GM12878 (cell line): Measurements from ENCODE around the gene TMEM214. TPM values are rescaled to one million over a fixed set of nuclear protein-coding genes. Genes with fewer than 3 reads are reported as not detected.

ENCODE experiments used
- DPF2 ChIP-seq: fragments of 450-650 bp; IDR thresholded peaks from 2 replicates; pipeline ENCODE4 v1.6.1; 2017; ENCODE audit warnings: mild to moderate bottlenecking
- FOXK2 ChIP-seq: fragments of 450-650 bp; IDR thresholded peaks from 2 replicates; pipeline ENCODE4 v1.6.1; 2017; ENCODE audit warnings: mild to moderate bottlenecking, moderate library complexity
- FOXM1 ChIP-seq: IDR thresholded peaks from 2 replicates; pipeline ENCODE4 v1.6.1; 2012; ENCODE audit warnings: low read depth, mild to moderate bottlenecking, inconsistent platforms, low read length, moderate library complexity
- HDGF ChIP-seq: fragments of 450-650 bp; IDR thresholded peaks from 2 replicates; pipeline ENCODE4 v1.6.1; 2016; ENCODE audit warnings: antibody characterized with exemption
- KLF5 ChIP-seq: fragments of 450-650 bp; IDR thresholded peaks from 2 replicates; pipeline ENCODE4 v1.6.1; 2014; ENCODE audit warnings: mild to moderate bottlenecking; ENCODE audit not compliant: partially characterized antibody
- POU2F2 ChIP-seq: IDR thresholded peaks from 3 replicates; pipeline ENCODE4 v1.6.1; 2011; ENCODE audit warnings: low read depth, mild to moderate bottlenecking, low read length, borderline replicate concordance
- RFX5 ChIP-seq: IDR thresholded peaks from 2 replicates; pipeline ENCODE4 v1.6.1; 2011; ENCODE audit warnings: low read depth, low read length, improper control_type of control experiment
- SPI1 ChIP-seq: IDR thresholded peaks from 2 replicates; pipeline ENCODE4 v1.6.1; 2011; ENCODE audit warnings: low read depth, mild to moderate bottlenecking, low read length, moderate library complexity, borderline replicate concordance; ENCODE audit not compliant: insufficient read depth
- TBL1XR1 ChIP-seq: IDR thresholded peaks from 2 replicates; pipeline ENCODE4 v1.6.1; 2012; ENCODE audit warnings: low read depth, low read length, improper control_type of control experiment
- TCF12 ChIP-seq: IDR thresholded peaks from 2 replicates; pipeline ENCODE4 v1.6.1; 2011; ENCODE audit warnings: low read depth, mild to moderate bottlenecking, low read length
- WRNIP1 ChIP-seq: IDR thresholded peaks from 2 replicates; pipeline ENCODE4 v1.6.1; 2011; ENCODE audit warnings: low read depth, low read length, improper control_type of control experiment, borderline replicate concordance
- ZNF207 ChIP-seq: fragments of 450-650 bp; IDR thresholded peaks from 2 replicates; pipeline ENCODE4 v1.6.1; 2014; ENCODE audit warnings: antibody characterized with exemption, mild to moderate bottlenecking, borderline replicate concordance
- ZZZ3 ChIP-seq: IDR thresholded peaks from 2 replicates; pipeline ENCODE4 v1.6.1; 2011; ENCODE audit warnings: low read depth; ENCODE audit not compliant: control insufficient read depth, insufficient read length
- polyA plus RNA-seq, 11 experiments: library from polyadenylated mRNA; depleted of rRNA in 4 of 11; unstranded in 6 of 11; stranded (reverse) in 5 of 11; fragments of >200 nt; fragmentation: Nextera tagmentation in 4 of 11; fragmentation: Illumina TruSeq in 1 of 11; extraction: Ambion mirVana in 4 of 11; extraction: Trizol in 1 of 11; gene quantifications; 1 replicate in 1 of 11; 2 replicates in 10 of 11; pipeline versions ENCODE4 v1.2.1 to v1.2.3, GENCODE V29; 2011 to 2016; ENCODE audit warnings: inconsistent platforms in 2 of 11, missing spikeins in 2 of 11, low read depth in 1 of 11
- total RNA-seq, 4 experiments: library from RNA; depleted of rRNA in 3 of 4; stranded (reverse); fragments of >200 nt in 3 of 4; fragmentation: Illumina TruSeq in 1 of 4; extraction: Trizol in 1 of 4; gene quantifications; 2 replicates each; pipeline versions ENCODE4 v1.2.1 to v1.2.3, GENCODE V29; 2013 to 2021
- TF ChIP-seq, protein P1 (sequence below): fragments of 450-650 bp; IDR thresholded peaks from 2 replicates; pipeline ENCODE4 v1.6.1; 2017; ENCODE audit warnings: mild to moderate bottlenecking, low read depth, inconsistent platforms; ENCODE audit not compliant: poor library complexity, severe bottlenecking
- TF ChIP-seq, protein P2 (sequence below): IDR thresholded peaks from 2 replicates; pipeline ENCODE4 v1.6.1; 2012; ENCODE audit warnings: low read depth, low read length, improper control_type of control experiment
- TF ChIP-seq, protein P3 (sequence below): fragments of 450-650 bp; formaldehyde crosslinking; IDR thresholded peaks from 2 replicates; pipeline ENCODE4 v1.4.0; 2022; ENCODE audit warnings: mild to moderate bottlenecking, moderate library complexity
- TF ChIP-seq, protein P4 (sequence below): IDR thresholded peaks from 2 replicates; pipeline ENCODE4 v1.6.1; 2012; ENCODE audit warnings: low read length, inconsistent platforms
- TF ChIP-seq, protein P5 (sequence below): IDR thresholded peaks from 2 replicates; pipeline ENCODE4 v1.6.1; 2011; ENCODE audit warnings: borderline replicate concordance, low read depth, mild to moderate bottlenecking, moderate library complexity, low read length; ENCODE audit not compliant: insufficient read depth, poor library complexity, severe bottlenecking

The TMEM214 gene
- total and polyA plus RNA-seq, 10 of the 15 experiments (the other 5 are each of a cell fraction or from before 2014, with no cell fraction given), result 10.4 to 79.2 (median 45.0) TPM

DNA sequence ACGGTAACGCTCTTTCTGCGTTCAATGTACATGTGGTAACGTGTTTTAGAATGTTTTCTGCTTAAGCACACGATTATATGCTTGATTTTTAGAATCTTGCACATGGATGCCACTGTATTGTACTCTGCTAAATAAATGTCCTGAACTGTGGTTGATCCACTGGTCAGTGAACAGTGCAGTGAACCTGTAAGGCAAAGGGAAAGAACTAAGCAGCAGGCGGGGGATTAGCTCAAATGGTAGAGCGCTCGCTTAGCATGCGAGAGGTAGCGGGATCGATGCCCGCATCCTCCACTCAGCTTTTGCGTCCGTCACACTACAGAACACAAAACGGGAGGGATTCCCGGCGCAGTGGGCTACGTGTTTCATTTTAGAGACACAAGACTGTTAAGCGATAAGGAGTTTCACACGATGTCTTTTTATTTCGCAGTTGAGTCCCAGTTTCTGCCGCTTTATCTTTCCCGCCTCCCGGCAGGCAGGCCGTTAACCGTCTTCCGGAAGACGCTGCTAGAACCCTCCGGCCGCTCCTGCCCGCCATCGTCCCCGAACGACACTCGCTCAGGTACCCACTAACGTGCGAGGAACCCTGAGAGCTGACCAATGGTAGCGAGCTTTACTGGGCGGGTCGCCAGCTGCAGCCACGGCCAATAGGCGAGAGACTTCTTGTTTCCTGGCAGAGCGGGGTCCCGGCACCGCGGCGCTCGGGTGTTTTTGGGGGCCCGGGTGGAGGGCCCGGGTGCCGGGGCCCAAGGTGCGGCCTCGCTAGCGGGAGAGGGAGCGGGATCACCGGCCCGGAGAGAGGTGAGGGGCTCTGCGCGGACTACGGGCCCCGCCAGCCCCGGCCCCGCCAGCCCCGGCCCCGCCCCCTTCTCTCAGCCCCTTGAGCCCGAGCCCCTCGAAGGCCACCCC is 18.5 kb downstream of the TMEM214 start, which contains the start of gene AGBL5 (continued):
- TF ChIP-seq, protein P1, sequence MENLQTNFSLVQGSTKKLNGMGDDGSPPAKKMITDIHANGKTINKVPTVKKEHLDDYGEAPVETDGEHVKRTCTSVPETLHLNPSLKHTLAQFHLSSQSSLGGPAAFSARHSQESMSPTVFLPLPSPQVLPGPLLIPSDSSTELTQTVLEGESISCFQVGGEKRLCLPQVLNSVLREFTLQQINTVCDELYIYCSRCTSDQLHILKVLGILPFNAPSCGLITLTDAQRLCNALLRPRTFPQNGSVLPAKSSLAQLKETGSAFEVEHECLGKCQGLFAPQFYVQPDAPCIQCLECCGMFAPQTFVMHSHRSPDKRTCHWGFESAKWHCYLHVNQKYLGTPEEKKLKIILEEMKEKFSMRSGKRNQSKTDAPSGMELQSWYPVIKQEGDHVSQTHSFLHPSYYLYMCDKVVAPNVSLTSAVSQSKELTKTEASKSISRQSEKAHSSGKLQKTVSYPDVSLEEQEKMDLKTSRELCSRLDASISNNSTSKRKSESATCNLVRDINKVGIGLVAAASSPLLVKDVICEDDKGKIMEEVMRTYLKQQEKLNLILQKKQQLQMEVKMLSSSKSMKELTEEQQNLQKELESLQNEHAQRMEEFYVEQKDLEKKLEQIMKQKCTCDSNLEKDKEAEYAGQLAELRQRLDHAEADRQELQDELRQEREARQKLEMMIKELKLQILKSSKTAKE, result peak; percentile 83
- peak; percentile 43 for TF ChIP-seq FOXK2
- TF ChIP-seq, protein P2, sequence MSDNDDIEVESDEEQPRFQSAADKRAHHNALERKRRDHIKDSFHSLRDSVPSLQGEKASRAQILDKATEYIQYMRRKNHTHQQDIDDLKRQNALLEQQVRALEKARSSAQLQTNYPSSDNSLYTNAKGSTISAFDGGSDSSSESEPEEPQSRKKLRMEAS, result peak; percentile 94
- TF ChIP-seq SPI1, result peak; percentile 8; the same call in 1 of the 2 replicates
- TF ChIP-seq FOXM1, result 0 out of 2 replicates have a peak, but pooled peaks have one; percentile 48
- TF ChIP-seq HDGF, result peak; percentile 26; the same call in 1 of the 2 replicates
- no peak for TF ChIP-seq ZZZ3
- TF ChIP-seq RFX5, result 0 out of 2 replicates have a peak, but pooled peaks have one; percentile 13
- TF ChIP-seq POU2F2, result 0 out of 3 replicates have a peak, but pooled peaks have one; percentile 51
- TF ChIP-seq, protein P3, sequence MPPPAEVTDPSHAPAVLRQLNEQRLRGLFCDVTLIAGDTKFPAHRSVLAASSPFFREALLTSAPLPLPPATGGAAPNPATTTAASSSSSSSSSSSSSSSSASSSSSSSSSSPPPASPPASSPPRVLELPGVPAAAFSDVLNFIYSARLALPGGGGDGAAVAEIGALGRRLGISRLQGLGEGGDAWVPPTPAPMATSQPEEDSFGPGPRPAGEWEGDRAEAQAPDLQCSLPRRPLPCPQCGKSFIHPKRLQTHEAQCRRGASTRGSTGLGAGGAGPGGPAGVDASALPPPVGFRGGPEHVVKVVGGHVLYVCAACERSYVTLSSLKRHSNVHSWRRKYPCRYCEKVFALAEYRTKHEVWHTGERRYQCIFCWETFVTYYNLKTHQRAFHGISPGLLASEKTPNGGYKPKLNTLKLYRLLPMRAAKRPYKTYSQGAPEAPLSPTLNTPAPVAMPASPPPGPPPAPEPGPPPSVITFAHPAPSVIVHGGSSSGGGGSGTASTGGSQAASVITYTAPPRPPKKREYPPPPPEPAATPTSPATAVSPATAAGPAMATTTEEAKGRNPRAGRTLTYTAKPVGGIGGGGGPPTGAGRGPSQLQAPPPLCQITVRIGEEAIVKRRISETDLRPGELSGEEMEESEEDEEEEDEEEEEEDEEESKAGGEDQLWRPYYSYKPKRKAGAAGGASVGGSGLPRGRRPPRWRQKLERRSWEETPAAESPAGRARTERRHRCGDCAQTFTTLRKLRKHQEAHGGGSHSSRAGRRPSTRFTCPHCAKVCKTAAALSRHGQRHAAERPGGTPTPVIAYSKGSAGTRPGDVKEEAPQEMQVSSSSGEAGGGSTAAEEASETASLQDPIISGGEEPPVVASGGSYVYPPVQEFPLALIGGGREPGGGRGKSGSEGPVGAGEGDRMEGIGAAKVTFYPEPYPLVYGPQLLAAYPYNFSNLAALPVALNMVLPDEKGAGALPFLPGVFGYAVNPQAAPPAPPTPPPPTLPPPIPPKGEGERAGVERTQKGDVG (CRISPR knock-in tag), result no peak
- 0 out of 2 replicates have a peak, but pooled peaks have one; percentile 27 for TF ChIP-seq DPF2
- TF ChIP-seq KLF5, result peak; percentile 88
- TF ChIP-seq TBL1XR1, result peak; percentile 67
- TF ChIP-seq, protein P4, sequence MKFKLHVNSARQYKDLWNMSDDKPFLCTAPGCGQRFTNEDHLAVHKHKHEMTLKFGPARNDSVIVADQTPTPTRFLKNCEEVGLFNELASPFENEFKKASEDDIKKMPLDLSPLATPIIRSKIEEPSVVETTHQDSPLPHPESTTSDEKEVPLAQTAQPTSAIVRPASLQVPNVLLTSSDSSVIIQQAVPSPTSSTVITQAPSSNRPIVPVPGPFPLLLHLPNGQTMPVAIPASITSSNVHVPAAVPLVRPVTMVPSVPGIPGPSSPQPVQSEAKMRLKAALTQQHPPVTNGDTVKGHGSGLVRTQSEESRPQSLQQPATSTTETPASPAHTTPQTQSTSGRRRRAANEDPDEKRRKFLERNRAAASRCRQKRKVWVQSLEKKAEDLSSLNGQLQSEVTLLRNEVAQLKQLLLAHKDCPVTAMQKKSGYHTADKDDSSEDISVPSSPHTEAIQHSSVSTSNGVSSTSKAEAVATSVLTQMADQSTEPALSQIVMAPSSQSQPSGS, result peak; percentile 81
- TF ChIP-seq, protein P5, sequence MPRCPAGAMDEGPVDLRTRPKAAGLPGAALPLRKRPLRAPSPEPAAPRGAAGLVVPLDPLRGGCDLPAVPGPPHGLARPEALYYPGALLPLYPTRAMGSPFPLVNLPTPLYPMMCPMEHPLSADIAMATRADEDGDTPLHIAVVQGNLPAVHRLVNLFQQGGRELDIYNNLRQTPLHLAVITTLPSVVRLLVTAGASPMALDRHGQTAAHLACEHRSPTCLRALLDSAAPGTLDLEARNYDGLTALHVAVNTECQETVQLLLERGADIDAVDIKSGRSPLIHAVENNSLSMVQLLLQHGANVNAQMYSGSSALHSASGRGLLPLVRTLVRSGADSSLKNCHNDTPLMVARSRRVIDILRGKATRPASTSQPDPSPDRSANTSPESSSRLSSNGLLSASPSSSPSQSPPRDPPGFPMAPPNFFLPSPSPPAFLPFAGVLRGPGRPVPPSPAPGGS, result no peak
- no peak for TF ChIP-seq TCF12
- peak; percentile 98; the same call in 1 of the 2 replicates for TF ChIP-seq WRNIP1
- peak; percentile 93 for TF ChIP-seq ZNF207
